Transverse colon (tissue), 4 donors: ENCODE measurements around the gene SHROOM3.

Source experiments
- CTCF ChIP-seq, 5 experiments: fragments of 200-600 bp in 3 of 5; fragments of 450-650 bp in 2 of 5; sonication (generic) in 3 of 5; IDR thresholded peaks; 1 replicate in 2 of 5; 2 replicates in 3 of 5; pipeline ENCODE4 v1.5.1; 2016 to 2017; ENCODE audit warnings: antibody characterized with exemption in 5 of 5, inconsistent platforms in 3 of 5, mild to moderate bottlenecking in 2 of 5, moderate library complexity in 1 of 5
- EP300 ChIP-seq: sonication (generic); formaldehyde crosslinking; IDR thresholded peaks from one replicate; pipeline ENCODE4 v1.6.1; 2017; ENCODE audit warnings: antibody characterized with exemption, low read depth
- POLR2A ChIP-seq: fragments of 450-650 bp; IDR thresholded peaks from one replicate; pipeline ENCODE4 v1.6.1; 2016; ENCODE audit warnings: antibody characterized with exemption, mild to moderate bottlenecking, moderate library complexity
- POLR2AphosphoS5 ChIP-seq, 3 donors: sonication (generic); formaldehyde crosslinking; IDR thresholded peaks; one replicate each; pipeline ENCODE4 v1.6.1; 2016; ENCODE audit warnings: antibody characterized with exemption in 3 of 3

- TF ChIP-seq POLR2A (no peak), EP300 (no peak), CTCF (IDR thresholded peaks at IDR 0.05) (peak in 4 of 5 experiments; percentile 6 to 21 (median 14)), POLR2AphosphoS5 (IDR thresholded peaks at IDR 0.05) (no peak)
These were observed 191.8 kb downstream of the SHROOM3 start for GRCh38 chr4:76626686-76627465.
